T-helper 1 cell (primary cell): Measurements from ENCODE around the gene PHEX.
A peak's percentile ranks its signal among the peaks of the same experiment; 100 is the strongest.

ENCODE experiments used
- DNase-seq, 5 donors: peaks; one replicate each; pipeline ENCODE4 v3.0.0-alpha.2; 2012 to 2020

The PHEX gene

DNA sequence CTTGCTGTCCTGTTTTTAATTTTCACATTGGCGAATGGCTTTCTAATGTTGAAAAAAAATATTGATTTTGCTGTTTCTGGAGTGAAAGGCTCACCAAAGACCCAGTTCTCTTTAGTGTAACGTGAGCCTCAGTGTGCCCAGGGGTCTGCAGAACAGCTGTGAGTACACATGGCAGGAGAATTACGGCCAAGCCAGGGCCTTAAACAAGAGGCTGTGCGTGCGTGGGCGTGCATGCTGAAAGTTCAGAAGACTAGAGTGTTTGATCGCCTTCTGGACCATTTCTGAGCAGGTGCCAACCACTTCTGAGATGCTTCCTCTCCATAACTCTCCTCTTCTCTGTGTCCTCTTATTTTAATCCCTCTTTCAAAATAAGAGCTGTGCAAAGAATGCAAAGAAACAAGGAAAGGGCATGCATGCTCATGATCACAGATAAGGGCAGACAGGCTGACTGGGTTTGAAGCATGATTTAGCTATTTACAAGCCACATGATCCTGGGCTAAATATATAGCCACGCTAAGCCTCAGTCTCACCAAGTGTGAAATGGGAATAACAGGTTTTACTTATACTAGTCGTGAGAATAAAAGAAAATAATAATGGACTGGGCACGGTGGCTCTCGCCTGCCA is 9.9 kb downstream of the PHEX start:
- no peak for DNase-seq

DNA sequence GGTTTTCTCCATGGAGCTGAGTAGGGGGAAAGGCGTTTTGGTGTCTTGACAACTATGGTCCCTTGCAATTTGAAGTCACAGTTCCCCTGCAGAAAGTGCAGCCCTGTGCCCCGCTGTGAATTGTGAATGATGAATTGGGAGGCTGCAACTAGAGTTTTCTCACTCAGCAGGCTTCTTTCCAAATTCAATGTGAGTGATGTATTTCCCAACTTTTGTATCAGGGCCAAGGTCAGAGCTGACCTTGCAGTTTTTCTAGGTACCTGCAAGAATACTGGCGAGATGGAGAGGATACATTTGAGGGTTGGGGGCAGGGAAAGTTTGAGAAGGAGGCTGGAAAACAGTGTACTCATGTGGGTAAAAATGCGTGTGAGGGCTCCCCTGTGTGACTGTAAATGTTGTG is 11.7 kb downstream of the PHEX start:
- DNase-seq = no peak

DNA sequence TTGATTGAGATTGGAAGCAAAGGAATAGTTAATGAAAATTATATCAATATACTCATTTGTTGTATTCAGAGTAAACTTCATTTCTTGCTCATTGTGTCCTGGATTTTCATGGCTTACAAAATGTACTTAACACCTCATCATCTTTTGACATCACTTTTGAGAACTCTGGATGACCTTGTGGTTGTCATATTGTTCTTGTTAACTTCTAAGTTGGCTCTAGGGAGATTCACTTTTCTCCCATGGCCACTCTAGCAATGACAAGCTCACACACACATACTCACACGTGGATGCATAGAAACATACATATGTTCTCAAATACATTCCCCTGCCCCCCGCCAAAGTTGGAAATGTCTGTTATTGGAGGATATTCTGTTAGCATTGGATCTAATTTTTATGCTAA is 15.3 kb downstream of the PHEX start:
- DNase-seq = no peak

DNA sequence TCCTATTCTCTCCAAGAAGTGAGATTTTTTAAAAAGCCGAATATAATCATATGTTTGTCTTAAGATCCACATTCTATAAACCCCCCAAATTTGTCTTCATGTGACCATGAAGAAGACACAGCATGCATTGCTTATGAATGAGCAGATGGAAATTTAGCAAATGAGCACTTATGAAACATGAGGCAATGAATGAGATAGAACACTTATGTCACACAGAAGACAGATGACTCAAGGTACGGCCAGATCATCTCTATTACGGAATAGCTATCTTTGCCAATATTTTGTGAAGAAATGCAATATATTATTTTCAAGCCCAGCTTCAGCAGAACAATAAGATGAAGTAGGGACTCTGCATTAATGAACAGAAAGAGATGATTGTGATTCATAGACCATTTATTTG is 21.4 kb downstream of the PHEX start:
- DNase-seq = no peak

DNA sequence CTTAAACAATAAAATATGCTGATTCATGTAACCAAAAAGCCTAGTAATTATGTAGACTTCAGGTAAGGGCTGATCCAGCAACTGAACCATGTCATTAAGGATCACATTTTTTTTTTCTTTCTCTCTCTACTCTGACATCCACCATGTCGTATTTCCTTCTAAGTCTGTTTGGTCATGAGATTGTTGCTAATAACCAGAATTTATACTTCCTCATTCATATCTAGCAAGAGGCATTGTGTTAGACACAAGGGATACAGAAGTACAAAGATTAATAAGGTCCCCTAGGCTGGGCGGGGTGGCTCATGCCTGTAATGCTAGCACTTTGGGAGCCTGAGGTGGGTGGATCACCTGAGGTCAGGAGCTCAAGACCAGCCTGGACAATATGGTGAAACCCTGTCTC is 24.1 kb downstream of the PHEX start:
- no peak for DNase-seq

DNA sequence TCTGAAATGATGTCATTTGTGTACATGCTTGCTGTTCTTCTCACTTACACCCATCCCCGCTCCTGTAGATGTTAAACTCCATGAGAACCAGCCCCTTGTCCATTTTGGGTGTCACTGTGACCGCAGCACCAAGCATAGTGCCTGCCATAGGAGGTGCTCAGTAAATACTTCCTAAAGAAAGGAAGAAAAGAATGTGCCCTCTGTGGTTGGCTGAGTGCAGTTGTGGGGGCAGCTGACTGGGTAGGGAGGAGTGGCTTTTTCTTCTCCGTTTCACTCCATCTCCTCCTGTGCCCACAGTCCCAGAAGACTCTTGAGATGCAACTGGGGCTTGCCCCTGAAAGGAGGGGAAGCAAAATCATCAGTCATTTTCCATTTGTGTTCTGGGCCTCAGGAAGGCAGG is 25.5 kb downstream of the PHEX start:
- no peak for DNase-seq

DNA sequence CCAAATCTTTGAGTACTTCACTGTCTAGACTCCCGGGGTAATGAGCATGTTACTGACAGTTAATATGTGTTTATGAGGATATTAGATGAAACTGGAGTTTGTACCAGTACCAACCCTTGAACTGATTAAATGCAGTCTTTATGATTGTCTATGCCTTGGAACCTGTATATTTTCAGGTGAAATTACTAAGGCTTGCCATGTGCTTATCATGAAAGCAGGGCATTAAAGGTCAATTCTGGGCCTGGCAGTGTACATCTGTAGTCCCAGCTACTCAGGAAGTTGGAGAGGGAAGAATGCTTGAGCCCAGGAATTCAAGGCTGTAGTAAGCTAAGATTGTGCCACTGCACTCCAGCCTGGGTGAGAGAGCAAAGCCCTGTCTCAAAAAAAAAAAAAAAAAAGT is 27.6 kb downstream of the PHEX start:
- no peak for DNase-seq

DNA sequence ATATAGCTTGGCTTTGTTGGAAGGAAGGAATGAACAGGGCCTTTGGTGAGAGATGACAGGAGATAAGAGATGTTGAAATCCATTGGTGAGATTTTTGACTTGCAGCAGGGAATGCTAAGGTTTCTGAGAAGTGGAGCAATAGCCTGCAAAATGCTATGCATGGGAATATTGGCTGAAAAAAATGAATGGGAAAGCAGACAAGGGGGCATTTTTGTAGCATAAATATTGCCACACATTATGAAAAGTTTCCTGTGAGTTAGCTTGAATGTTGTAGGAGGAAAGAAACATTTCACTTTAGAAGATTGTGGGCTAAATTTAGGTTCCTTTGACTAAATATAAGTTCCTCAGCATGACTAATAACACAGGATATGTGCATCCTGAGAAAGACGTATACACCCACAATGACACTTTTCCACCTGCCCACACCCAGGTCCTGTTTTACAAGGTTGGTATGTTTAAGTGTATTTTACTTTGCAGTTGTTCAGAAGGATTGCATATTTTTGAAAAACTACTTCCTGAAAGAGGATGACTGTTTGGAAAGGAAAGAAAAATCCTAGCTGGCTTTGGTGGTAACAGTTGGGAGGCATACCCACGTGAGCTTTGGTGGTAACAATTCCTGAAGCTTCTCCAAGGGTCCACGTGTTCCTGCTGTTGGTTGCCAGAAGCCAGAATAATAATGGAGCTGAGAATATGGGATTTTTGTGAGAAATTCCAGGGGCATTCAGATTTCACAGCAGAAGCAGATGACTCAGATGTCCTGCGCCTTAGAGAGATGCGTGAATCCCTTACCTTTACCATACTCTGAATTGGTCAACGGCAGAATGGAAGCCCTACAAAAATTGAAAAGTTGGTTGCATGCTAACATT is 28.5 kb downstream of the PHEX start:
- peak in 1 of 5 donors; percentile 45 for DNase-seq

DNA sequence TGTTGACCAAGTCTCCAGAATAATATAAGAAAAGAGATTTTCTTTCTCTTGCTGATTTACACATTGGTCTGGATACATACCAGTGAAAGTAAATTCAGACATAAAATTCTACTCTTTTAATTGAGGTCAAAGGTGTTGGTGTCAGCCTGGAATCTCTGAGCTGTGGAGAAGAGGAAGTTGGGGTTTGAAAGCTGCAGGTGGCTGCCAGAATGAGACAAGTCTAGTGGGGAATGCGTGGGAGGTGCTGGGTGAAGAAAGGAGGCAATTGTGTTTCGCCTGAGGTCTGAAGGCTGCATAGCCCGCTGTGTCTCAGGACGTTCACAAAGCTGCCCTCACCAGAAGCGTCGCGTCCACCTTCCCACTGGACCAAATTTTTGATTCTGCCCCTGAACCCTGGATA is 31.2 kb downstream of the PHEX start:
- no peak for DNase-seq

DNA sequence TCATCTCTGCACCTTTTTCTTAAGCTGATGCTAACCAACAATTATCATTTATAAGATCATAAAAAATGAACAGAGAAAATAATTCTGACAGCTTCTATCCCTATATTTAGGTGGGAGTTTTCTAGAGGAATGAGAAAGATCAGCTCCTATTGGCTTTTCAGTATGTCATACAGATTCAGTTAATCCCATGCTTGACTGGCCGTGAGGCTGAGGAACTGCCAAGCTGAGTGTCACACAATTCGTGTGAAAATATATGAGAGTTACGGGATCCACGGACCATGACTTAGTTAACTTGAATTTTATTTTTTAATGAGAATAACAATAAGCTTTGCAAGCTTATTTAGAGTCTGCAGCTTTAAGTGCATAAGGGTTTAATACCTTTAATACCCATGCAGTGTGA is 37.5 kb downstream of the PHEX start:
- DNase-seq = no peak

DNA sequence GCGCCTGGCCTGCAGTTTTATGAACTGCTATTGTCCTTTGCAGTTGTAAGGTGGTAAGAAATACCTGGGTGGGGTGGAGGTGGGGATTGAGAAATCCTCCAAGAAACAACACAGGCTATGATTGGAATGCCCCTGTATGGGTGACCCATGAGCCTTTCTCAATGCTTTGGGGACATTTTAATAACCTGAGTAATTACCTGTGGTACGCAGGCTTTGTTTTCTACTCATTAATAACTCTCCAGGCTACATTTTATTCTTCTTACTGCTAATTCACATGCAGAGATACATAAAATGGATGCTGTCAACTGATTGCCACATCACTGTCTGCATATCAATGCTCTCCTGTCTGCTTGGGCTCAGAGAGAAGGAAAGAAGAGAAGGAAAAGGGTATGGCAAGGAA is 41.8 kb downstream of the PHEX start:
- no peak for DNase-seq

DNA sequence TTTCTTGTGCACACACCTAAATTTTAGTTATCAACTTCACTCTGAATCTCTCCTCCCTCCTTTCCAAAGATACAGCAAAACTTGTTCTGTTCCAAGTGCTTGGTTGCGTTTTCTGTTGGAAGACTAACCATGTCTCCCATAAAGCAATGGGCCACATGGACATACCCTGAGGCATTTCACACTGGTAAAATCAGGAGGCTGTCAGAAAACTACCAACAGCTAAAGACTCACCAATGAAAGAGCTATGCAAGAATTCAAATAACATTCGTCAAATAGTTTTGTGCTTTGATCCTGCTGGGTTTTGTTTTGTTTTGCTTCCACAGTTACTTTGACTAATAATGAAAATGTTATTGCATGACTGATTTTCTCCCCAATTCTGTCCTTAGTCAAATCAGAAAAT is 46.0 kb downstream of the PHEX start:
- DNase-seq = no peak

DNA sequence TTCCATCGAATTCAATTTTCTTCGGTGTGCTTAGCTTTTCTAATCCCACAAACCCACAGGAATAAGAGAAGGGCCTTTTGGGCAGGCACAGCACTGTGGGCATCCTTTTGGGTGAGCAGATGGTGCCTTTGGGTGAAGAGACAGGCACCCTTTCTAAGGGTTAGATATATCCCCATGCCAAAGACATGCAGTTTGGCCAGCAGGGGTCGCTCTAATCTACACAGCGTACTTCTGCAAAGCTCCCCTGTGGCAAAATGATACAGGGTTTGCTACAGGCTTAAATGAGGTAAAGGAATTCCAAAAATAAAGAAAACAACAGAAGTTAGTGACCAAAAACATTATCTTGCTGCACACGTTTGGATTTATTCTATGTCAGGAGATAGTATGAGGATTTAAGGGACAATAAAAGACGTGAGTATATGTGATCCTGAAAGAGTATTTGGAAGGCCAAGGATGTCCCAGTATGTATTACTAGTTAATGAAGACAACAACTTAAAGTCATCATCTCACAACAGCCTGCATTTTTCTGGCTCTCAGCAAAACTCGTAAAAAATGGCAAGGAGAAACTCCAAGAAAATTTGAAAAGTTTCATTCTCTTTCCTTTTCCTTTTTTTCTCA is 49.5 kb downstream of the PHEX start:
- DNase-seq = peak; percentile 8 to 39 (median 13)

DNA sequence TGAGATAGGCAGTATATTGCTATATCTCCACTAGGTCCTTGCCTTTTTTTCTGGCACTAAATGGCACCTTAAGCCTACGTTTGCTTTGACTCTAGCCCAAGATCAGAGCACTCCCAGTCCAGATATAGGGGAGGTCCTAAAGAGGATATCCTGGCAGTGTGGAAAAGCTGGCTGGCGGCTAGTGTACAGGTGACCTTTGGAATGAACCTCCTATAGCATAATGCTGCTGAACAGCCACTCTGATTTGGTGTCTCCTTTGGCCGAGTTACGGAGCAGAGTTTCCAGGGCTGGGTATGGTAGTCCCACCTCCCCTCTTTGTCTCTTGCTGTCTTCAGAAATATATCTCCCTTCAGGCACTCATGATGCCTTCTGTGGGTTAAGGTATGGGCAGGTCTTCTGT is 53.9 kb downstream of the PHEX start:
- DNase-seq = no peak

DNA sequence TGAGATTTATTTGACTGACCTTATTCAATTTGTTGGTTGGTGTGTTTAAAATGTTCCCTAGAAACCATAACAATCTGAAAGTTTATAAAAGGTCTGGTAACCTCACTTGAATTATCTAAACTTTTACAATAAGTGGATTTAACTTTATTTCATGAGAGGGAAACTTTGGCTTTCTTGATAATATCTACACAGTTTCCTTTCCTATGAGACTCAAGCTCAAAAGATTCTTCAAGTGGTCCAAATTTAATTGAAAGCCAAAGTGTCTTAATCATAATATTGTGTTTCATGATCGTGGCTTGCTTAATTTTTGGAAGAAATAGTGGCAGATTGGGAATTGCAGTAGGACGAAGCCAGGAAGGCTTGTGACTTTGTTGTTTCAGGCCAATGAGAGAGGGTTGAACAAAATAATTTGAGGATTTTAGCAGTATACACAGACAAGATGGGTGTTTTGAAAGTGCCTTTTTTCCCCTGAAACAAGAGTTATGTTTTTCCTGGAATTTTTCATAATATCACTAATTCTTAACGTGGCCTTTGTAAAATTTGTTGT is 55.0 kb downstream of the PHEX start:
- DNase-seq = no peak

DNA sequence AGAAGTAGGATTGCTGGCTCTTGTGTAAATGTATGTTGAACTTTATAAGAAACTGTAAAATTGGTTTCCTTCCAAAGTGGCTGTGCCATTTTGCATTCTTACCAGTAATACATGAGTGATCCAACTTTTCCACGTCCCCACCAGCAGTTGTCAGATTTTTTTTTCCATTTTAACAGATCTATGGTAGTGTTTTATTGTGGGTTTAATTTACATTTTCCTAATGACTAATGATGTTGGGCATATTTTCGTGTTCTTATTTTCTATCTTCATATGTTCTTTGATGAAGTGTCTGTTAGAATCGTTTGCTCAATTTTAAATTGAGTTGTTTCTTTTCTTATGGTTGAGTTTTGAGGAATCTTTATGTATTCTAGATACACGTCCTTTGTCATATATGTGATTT is 56.2 kb downstream of the PHEX start:
- no peak for DNase-seq

DNA sequence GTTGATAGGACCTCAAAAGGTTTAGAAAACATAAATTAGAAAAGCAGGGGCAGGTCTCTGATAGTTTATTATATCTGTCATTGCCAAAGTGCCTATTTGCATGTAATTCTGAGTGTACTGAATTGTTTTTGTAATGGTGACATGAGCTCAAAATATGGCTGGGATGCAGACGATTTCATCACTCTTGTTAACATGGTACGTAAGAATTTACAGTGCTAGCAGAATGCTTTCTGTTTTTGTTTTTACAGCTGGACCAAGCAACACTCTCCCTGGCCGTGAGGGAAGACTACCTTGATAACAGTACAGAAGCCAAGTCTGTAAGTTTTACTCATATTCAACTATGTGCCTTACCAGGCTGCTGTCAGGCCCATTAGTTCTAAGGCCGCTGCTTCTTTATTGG is 58.1 kb downstream of the PHEX start:
- no peak for DNase-seq

DNA sequence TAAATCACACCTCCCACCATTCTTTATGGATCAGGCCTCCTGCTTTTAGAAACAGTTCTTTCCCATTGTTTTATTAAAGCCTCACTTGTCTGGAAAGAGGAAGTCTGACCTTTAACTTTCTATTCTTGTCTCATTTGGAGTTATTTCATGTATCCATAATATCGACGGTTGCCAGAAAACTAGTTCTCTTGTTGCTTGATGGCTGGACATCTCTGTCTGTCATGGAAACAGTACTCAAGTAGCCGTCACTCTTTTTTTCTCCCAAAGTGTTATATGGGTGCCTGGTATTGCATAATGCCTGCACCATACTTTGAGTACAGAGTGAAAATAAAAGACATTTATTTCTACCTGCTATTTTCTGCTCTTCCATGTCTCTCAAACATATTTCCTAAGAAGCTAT is 61.4 kb downstream of the PHEX start:
- DNase-seq = no peak

DNA sequence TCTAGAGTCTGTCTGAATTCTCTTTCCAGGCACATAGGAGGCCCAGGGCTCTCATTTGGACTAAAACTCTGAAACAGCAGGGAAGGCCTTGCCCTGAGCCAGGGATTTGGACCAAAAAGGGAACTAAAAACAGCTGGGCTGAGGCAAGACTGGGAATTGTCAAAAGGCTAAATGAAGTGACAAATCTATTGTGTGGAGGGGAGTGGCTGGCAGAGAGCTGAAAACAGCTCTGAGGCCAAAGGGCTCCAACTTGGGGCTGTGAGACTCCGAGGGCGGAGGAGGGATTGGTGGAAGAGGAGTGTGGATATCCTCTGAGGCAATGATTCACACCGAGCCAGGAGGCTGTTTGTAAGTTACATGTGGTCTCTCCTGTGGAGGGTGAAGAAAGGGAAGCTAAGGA is 63.2 kb downstream of the PHEX start:
- no peak for DNase-seq

DNA sequence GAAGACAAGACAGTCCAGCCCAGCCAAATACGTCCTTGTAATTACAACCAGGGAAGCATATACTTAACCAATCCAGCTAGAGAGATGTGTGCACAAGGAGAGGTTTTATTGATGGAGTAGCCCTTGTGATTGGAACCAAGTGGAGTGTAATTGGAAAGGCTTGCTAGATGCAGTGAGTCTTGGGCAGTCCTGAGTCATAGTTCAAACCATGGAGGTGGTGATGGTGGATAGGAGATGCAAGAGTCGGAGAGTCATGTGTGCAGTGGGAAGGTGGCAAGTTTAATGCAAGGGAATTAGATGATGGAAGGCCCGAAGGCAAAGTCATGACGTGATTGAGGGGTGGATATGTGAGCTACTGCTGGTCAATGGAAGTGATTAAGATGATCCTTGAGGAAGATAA is 63.7 kb downstream of the PHEX start:
- DNase-seq = no peak

DNA sequence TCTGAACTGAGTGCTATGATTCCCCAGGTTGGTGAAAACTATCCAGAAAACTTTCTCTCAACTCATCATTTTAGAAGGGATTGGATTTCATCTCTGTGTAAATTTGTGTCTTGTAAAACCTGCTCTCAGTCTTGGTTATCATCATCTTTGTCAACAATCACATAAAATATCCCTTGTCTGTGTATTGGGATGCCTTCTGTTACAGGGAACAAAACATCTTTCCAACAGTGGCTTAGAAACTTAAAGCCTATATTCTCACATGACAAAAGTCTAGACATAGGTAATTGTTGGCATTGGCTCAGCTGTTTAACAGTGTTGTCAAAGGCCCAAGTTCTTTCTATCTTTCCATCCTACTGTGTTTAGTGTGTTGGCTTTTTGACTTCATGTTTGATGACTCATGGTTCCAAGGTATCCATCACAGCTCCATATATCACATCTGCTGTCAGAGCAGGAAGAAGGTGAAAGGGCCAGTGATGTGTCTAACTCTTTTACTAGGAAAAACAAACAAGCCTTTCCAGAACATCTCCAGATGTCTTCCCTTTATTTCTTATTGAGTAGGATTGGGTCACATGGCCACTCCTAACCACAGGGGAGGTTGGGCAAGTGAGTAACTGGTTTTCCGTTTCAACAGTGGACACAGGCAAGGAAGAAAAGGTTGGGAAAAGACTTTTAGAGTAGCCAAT is 65.0 kb downstream of the PHEX start:
- no peak for DNase-seq

DNA sequence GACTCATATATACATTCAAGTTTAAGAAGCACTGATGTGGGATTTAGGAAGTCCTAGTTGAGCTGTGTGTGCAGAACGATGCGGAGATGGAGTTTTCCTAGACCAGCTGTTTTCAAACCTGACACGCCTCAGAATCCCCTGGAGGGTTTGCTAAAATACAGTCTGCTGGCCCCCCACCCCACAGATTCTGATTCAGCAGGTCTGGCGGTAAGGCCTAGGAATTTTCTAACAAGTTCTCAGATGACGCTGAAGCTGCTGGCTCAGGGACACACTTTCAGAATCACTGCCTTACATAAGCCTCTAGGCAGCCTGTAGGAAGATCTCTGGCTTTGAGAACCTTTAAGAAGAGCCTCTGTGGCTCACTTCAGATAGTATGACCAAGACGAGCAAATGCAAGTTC is 73.1 kb downstream of the PHEX start:
- no peak for DNase-seq

DNA sequence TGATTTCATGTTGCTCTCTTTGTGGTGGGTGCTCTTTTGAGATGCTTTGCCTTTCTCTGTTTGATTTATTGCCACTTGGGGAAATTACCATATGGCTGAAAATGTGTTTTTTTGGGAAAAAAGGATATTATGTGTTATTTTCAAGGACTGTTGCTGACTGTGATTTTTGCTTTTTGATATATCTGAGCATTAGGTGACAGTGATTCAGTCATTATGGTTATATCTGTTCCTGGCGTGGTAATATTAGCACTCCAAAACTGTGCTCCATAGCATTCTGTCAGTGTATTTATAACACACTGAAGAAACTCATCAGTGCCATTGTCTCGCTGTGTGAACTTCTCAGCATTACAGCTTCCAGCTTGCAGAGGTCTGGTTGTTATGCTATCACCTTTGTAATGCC is 73.8 kb downstream of the PHEX start:
- no peak for DNase-seq
